ENCODE data around the gene FGF9.

Gene FGF9

DNA sequence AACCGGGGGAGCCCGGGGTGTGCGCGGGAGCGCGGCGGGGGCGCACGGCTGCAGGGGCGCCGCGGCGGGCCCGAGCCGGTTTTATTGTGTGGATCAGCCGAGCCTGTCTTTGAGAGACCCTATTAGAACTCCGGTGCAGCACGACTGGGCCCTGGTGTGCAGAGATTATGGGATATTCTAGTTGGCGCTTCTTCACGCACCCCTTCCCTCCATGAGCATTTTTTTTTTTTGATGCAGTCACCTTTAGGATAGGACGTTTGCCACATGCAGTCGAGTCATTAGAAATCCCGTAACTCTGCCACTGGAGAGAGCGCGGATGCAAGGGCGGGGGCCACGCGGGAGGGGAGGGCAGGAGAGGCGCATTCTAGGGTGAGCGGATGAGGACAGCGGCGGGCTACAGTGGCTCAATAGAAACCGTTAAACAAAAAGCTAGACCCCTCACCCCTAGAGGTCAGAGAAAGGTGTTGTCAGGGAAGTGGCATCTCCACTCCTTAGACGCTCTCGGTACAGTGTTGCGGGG, 3.7 kb downstream of the FGF9 start:
- no peak for DNase-seq (ENCODE audit: low spot score)

GRCh38 chr13:21675095-21675991, 4.5 kb downstream of the FGF9 start:
- DNase-seq (ENCODE audit: low spot score), result peak; percentile 10

DNA sequence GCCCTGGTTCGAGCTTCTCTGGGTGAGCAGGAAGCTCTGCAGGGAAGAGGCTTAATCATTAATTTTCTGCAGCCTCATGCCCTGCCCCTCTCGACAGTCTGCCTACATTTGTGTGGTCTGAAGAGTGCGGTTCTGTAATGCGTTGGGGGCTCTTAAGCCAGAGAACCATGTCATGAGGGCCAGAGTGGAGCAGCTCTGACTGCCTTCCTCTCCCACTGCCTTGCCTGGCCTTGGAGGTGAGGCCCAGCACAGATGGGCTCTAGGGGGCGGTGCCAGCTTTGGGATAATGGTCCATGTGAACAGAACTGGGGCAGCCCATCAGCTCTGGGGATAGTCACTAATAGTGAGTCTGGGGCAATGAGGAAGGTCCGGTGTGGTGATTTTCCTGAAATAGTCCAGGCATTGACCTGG, 5.7 kb downstream of the FGF9 start:
- peak; percentile 11 for DNase-seq (ENCODE audit: low spot score)

DNA sequence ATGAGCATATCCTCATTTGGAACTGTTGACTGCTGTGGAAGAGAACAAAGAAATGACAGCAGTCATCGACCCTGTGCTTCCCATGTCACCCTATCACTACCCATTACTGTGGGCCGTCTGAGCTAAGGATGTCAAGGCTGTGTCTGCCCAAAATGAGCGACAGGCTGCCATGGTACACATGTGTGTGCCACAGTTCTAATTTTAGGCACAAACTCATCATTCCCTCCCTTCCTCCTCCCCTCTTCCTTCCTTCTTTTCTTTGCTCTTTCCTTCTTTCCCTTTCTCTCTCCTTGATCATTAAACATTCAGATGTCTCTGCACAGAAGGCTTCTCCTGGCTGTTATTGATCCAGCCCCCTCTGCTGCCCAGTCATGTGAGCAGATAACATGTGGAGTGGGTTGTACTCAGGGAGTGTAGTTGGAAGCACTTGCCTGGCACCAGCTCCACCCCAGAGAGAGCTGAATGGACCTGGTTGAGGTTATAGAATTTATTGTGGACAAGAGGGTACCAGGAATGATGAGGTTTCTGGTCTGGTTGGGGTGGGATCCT, 6.3 kb downstream of the FGF9 start:
- DNase-seq (ENCODE audit: low spot score), result no peak

GRCh38 chr13:21683034-21683733, 12.3 kb downstream of the FGF9 start:
- no peak for DNase-seq (ENCODE audit: low spot score)

- DNase-seq (ENCODE audit: low spot score), result no peak
Observed at GRCh38 chr13:21684576-21684975, 13.7 kb downstream of the FGF9 start.

- DNase-seq (ENCODE audit: low spot score), result no peak
Observed at GRCh38 chr13:21685485-21686064, 14.7 kb downstream of the FGF9 start.

DNA sequence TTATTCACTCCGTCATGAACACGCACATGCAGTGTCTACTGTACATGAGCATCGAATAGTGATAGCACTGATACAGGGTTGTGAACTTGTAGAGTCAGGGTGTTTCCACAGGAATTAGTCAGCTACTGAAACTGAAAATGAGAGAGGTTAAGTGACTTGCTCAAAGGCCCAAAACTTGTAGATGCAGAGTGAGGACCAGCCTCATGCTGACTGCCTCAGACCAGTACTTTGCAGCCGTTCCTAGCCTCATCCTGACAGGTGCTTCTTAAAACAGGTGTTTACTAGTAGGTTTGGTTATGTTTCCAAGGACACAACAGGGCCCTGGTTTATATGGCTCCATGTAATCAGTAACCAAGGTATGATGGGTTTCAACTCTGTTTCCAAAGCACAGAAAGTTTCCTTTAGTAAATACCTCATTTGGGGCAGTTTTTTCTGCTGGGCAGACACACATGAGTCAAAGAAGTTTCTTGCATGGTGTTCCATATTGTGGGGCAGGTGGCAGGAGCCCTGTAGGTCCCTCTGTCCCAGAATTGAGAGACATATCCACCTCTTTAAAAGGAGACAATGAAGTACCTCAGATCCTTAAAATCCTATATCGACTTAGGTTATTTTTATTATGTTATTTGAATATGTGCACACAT, 16.0 kb downstream of the FGF9 start:
- DNase-seq (ENCODE audit: low spot score), result no peak

- no peak for DNase-seq (ENCODE audit: low spot score)
Observed at GRCh38 chr13:21688056-21688455, 17.2 kb downstream of the FGF9 start.

DNA sequence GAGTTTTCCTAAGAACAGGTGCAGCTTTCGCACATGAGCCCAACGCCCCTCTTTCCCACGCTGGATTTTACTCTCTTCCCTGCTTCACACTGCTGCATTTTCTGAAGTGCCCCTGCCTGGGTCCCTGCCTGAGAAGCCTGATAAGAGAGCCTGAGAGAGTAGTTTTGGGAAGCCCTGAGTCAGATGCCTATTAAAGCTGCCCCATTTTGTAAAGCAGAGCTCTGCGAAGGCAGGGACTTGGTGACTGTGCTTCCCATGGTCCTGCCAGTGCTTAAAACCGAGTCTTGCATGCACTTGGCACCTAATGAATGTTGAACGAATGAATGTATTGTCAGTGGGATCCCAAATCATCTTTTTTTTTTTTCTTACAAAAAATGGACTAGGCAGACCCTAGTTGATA, 18.2 kb downstream of the FGF9 start:
- no peak for DNase-seq (ENCODE audit: low spot score)

- no peak for DNase-seq (ENCODE audit: low spot score)
Observed at GRCh38 chr13:21690955-21691354, 20.1 kb downstream of the FGF9 start.

- DNase-seq (ENCODE audit: low spot score), result no peak
Observed at GRCh38 chr13:21691500-21691899, 20.6 kb downstream of the FGF9 start.

DNA sequence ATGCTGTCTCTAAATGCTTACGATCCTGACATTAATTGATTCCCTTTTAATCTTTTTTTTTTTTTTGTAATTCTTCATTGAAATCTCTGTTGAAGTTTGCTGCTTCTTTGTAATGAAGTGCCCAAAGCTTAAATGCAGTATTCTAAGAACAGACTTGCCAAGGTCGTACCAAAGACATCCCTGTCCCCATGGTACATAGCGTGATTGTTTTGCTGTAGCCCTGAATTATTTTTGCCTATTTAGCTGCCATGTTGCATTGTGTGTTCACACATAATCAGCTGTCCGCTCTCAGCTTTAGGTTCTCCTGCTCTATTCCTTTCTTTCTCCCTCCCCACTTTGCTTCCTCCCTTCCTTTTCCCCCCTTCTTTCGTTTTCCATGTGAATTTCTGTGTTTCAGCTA, 21.1 kb downstream of the FGF9 start:
- DNase-seq (ENCODE audit: low spot score), result no peak

DNA sequence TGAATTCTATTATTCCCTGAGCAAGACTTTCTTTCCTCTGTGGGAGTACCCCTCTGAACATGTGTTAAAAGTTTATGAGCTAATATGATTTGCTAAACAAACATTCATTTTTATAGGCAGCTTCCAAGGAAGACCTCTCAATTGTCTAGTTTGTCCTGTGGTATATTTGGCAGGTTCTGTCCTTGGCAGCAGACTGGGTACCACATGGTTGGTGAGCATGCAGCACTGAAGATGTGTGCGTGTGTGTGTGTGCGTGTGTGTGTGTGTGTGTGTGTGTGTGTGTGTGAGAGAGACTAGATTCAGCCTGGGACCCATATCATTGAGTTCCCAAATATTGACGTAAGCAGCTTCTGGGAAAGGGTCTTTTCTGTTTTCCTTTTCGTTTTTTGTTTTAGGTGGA, 24.0 kb downstream of the FGF9 start:
- DNase-seq (ENCODE audit: low spot score), result no peak

GRCh38 chr13:21695546-21695945, 24.7 kb downstream of the FGF9 start:
- DNase-seq (ENCODE audit: low spot score), result no peak

GRCh38 chr13:21696865-21697448, 26.1 kb downstream of the FGF9 start:
- no peak for DNase-seq (ENCODE audit: low spot score)

DNA sequence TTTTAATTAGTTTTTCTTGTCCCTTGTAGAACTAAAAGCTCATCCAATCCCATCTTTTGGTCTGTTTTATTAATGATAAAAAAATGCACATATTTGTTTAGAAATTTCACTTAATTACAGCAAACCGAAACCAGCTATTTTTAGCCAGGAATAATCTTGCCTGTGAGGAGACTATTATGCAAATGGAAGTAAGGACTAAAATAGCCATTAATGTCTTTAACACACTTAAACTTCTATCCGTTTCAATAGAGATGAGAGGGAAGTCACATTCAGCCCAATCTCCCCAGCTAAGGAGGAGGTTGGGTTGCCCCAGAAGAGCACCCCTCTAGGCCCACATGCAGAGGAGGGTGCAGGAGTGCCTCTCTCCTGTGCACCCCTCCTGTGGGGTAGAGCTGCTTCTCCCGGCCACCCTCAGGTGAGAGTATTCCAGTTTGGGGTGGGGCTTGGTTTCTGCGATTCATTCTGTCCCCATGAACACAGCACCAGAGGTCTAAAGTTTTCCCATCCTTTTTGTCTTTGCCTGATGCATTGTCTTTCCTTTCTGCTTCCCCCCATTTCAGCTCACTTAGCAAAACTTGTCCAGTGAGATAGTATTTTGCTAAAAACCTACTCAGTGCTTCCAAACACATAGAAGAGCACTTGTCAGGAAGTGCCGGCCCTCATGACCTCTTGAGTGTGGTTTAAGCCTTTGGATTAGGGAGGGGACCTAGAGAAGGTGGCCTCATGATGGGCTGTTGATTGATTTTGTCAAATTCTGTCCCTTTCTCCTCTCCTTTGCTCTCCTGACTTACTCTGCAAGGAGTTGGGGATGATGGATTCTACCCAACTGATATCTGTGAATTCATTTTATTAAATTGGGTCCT, 28.2 kb downstream of the FGF9 start:
- no peak for DNase-seq (ENCODE audit: low spot score)

GRCh38 chr13:21701460-21701859, 30.6 kb downstream of the FGF9 start:
- DNase-seq (ENCODE audit: low spot score), result no peak

DNA sequence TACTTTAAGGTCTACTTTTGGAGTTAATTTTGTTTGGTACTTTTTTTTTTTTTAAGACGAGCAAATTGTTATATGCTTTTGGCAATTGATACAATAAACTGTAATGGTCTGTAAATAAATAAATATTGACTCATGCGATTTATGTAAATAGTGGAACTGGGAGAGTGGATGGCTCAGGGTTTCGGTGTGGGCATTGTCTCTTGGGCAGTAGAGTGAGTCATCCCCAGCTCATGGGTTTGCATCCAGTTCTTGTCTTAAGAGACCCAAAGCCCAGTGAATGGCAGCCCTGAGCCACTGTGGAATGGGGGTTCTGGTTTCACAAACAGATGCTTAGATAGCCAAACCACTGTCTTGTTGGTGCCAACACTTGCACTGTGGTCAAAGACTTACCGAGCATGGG, 33.0 kb downstream of the FGF9 start:
- no peak for DNase-seq (ENCODE audit: low spot score)

- no peak for DNase-seq (ENCODE audit: low spot score)
Observed at GRCh38 chr13:21707586-21707985, 36.7 kb downstream of the FGF9 start.

DNA sequence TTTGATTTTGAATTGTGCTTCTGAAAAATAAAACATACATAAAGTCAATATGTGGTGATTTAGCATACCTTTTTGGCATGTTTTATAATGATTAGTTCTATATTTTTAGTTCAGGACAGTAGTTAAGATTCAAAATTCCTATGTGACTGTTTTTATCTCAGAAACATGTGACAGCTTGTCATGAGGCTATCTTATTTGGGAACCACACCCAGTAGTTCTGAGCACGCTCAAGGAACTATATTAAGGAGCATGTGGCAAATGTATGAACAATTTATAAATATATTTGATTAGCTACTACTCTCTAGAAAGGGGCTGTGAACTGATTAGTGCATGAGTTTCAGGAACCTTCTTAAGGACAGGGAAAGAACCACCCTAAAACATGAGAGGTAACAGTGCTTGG, 38.8 kb downstream of the FGF9 start:
- no peak for DNase-seq (ENCODE audit: low spot score)
